Measurements from ENCODE around the gene PPP1R37. TPM values are rescaled to one million over a fixed set of nuclear protein-coding genes. Genes with fewer than 3 reads are reported as not detected.
"Not testable (repeated sequence)": the region's sequence is repeated elsewhere in the genome, so short reads cannot be mapped to it uniquely, and the experiment has no call there.

PPP1R37 gene
- total RNA-seq, 1 donor from 2014 or later = 20.3 TPM

- no peak for DNase-seq
- H3K9me3 Mint-ChIP-seq = no peaks in the 10 kb centered on the region
- peak overlapping the region; percentile 56 for H3K4me3 Mint-ChIP-seq
- intact Hi-C loops (cut with micrococcal nuclease) = no loop called here
- H3K27ac Mint-ChIP-seq = peak overlapping the region; percentile 16
- peaks cover 21% of the 10 kb centered on the region for H3K4me1 Mint-ChIP-seq
- no peaks in the 10 kb centered on the region for H3K36me3 Mint-ChIP-seq (ENCODE audit: low read depth)
- no peaks in the 10 kb centered on the region for H3K27me3 Mint-ChIP-seq
Observed at GRCh38 chr19:45104658-45105349, 11.8 kb downstream of the PPP1R37 start.

- H3K9me3 Mint-ChIP-seq; H3K27ac Mint-ChIP-seq; H3K4me3 Mint-ChIP-seq; H3K27me3 Mint-ChIP-seq; DNase-seq; intact Hi-C loops (cut with micrococcal nuclease); H3K36me3 Mint-ChIP-seq (ENCODE audit: low read depth): not testable (repeated sequence)
- peaks cover 21% of the 10 kb centered on the region for H3K4me1 Mint-ChIP-seq
Observed at GRCh38 chr19:45106363-45106762, 13.4 kb downstream of the PPP1R37 start.

GRCh38 chr19:45107621-45108150 is 14.7 kb downstream of the PPP1R37 start:
- Mint-ChIP-seq H3K9me3 (no peaks in the 10 kb centered on the region), H3K27ac (no peak overlapping the region), H3K36me3 (ENCODE audit: low read depth) (no peaks in the 10 kb centered on the region), H3K27me3 (no peaks in the 10 kb centered on the region), H3K4me1 (peaks cover 18% of the 10 kb centered on the region), H3K4me3 (no peak overlapping the region)
- no peak for DNase-seq
- intact Hi-C loops (cut with micrococcal nuclease) = no loop called here

GRCh38 chr19:45110851-45111266 is 17.9 kb downstream of the PPP1R37 start:
- intact Hi-C loops (cut with micrococcal nuclease) = no loop called here
- no peaks in the 10 kb centered on the region for H3K27me3 Mint-ChIP-seq
- H3K27ac Mint-ChIP-seq = no peak overlapping the region
- H3K4me3 Mint-ChIP-seq = no peak overlapping the region
- no peaks in the 10 kb centered on the region for H3K9me3 Mint-ChIP-seq
- DNase-seq = no peak
- H3K36me3 Mint-ChIP-seq (ENCODE audit: low read depth) = no peaks in the 10 kb centered on the region
- H3K4me1 Mint-ChIP-seq = peaks cover 2% of the 10 kb centered on the region

- Mint-ChIP-seq H3K4me3 (no peak overlapping the region), H3K4me1 (peaks cover 11% of the 10 kb centered on the region), H3K9me3 (no peaks in the 10 kb centered on the region), H3K27ac (no peak overlapping the region), H3K36me3 (ENCODE audit: low read depth) (no peaks in the 10 kb centered on the region), H3K27me3 (no peaks in the 10 kb centered on the region)
- intact Hi-C loops (cut with micrococcal nuclease) = no loop called here
- no peak for DNase-seq
Observed at GRCh38 chr19:45112111-45112827, 19.3 kb downstream of the PPP1R37 start.

- no peaks in the 10 kb centered on the region for H3K36me3 Mint-ChIP-seq (ENCODE audit: low read depth)
- H3K4me3 Mint-ChIP-seq = no peak overlapping the region
- peaks cover 23% of the 10 kb centered on the region for H3K4me1 Mint-ChIP-seq
Observed at GRCh38 chr19:45113628-45114027, 20.6 kb downstream of the PPP1R37 start.

GRCh38 chr19:45114116-45114515 is 21.1 kb downstream of the PPP1R37 start:
- no peak for DNase-seq
- H3K9me3 Mint-ChIP-seq = no peaks in the 10 kb centered on the region
- no peak overlapping the region for H3K27ac Mint-ChIP-seq
- intact Hi-C loops (cut with micrococcal nuclease) = no loop called here
- H3K4me3 Mint-ChIP-seq = no peak overlapping the region
- no peaks in the 10 kb centered on the region for H3K36me3 Mint-ChIP-seq (ENCODE audit: low read depth)
- H3K27me3 Mint-ChIP-seq = no peaks in the 10 kb centered on the region
- peaks cover 27% of the 10 kb centered on the region for H3K4me1 Mint-ChIP-seq

More at GRCh38 chr19:45113628-45114027, 20.6 kb downstream of the PPP1R37 start:
- intact Hi-C loops (cut with micrococcal nuclease) = no loop called here
- H3K9me3 Mint-ChIP-seq = no peaks in the 10 kb centered on the region
- H3K27me3 Mint-ChIP-seq = no peaks in the 10 kb centered on the region
- DNase-seq = no peak
- H3K27ac Mint-ChIP-seq = no peak overlapping the region

- H3K4me3 Mint-ChIP-seq = peak overlapping the region; percentile 51
- H3K27ac Mint-ChIP-seq = no peak overlapping the region
- H3K36me3 Mint-ChIP-seq (ENCODE audit: low read depth) = no peaks in the 10 kb centered on the region
Observed at GRCh38 chr19:45115809-45116615, 23.0 kb downstream of the PPP1R37 start.

GRCh38 chr19:45117167-45117594 is 24.2 kb downstream of the PPP1R37 start:
- no peaks in the 10 kb centered on the region for H3K27me3 Mint-ChIP-seq
- peak overlapping the region; percentile 52 for H3K27ac Mint-ChIP-seq
- peak overlapping the region; percentile 25 for H3K4me3 Mint-ChIP-seq
- peaks cover 46% of the 10 kb centered on the region for H3K4me1 Mint-ChIP-seq
- peak; percentile 82 for DNase-seq
- H3K36me3 Mint-ChIP-seq (ENCODE audit: low read depth) = no peaks in the 10 kb centered on the region
- intact Hi-C loops (cut with micrococcal nuclease) = loop anchor here (2.0 to 5.0 kb wide), 2 partner anchors 38 to 45 kb away; partner anchors contain the start of genes GEMIN7 and NKPD1
- H3K9me3 Mint-ChIP-seq = no peaks in the 10 kb centered on the region

More at GRCh38 chr19:45115809-45116615, 23.0 kb downstream of the PPP1R37 start:
- Mint-ChIP-seq H3K27me3 (no peaks in the 10 kb centered on the region), H3K9me3 (no peaks in the 10 kb centered on the region), H3K4me1 (peaks cover 34% of the 10 kb centered on the region)
- DNase-seq = no peak
- intact Hi-C loops (cut with micrococcal nuclease) = loop anchor here (2.0 to 5.0 kb wide), 2 partner anchors 37 to 46 kb away; partner anchors contain the start of genes GEMIN7 and NKPD1

- Mint-ChIP-seq H3K9me3 (no peaks in the 10 kb centered on the region), H3K4me1 (peaks cover 49% of the 10 kb centered on the region), H3K27ac (peak overlapping the region; percentile 58), H3K27me3 (no peaks in the 10 kb centered on the region), H3K4me3 (no peak overlapping the region), H3K36me3 (ENCODE audit: low read depth) (no peaks in the 10 kb centered on the region)
- intact Hi-C loops (cut with micrococcal nuclease) = loop anchor here (2.0 to 5.0 kb wide), 2 partner anchors 39 to 45 kb away; partner anchors contain the start of genes GEMIN7 and NKPD1
- DNase-seq = no peak
Observed at GRCh38 chr19:45117671-45118070, 24.7 kb downstream of the PPP1R37 start.

- Mint-ChIP-seq H3K4me3 (no peak overlapping the region), H3K9me3 (no peaks in the 10 kb centered on the region), H3K27me3 (no peaks in the 10 kb centered on the region), H3K27ac (peak overlapping the region; percentile 58), H3K4me1 (peaks cover 49% of the 10 kb centered on the region), H3K36me3 (ENCODE audit: low read depth) (no peaks in the 10 kb centered on the region)
- DNase-seq = no peak
- intact Hi-C loops (cut with micrococcal nuclease) = loop anchor here (5.0 kb wide), 1 partner anchor 44 kb away; the partner anchor contains the start of gene NKPD1
Observed at GRCh38 chr19:45118106-45118505, 25.1 kb downstream of the PPP1R37 start.

- H3K4me3 Mint-ChIP-seq = peak overlapping the region; percentile 54
- not testable (repeated sequence) for H3K36me3 Mint-ChIP-seq (ENCODE audit: low read depth); DNase-seq; H3K9me3 Mint-ChIP-seq; H3K27me3 Mint-ChIP-seq
- intact Hi-C loops (cut with micrococcal nuclease) = loop anchor here (5.0 kb wide), 1 partner anchor 44 kb away; the partner anchor contains the start of gene NKPD1
- H3K27ac Mint-ChIP-seq = peak overlapping the region; percentile 49
- peaks cover 49% of the 10 kb centered on the region for H3K4me1 Mint-ChIP-seq
Observed at GRCh38 chr19:45118591-45119355, 25.8 kb downstream of the PPP1R37 start.

GRCh38 chr19:45119582-45119981 is 26.6 kb downstream of the PPP1R37 start:
- Mint-ChIP-seq H3K9me3 (no peaks in the 10 kb centered on the region), H3K4me1 (peaks cover 49% of the 10 kb centered on the region), H3K36me3 (ENCODE audit: low read depth) (no peaks in the 10 kb centered on the region), H3K4me3 (no peak overlapping the region), H3K27ac (no peak overlapping the region), H3K27me3 (no peaks in the 10 kb centered on the region)
- intact Hi-C loops (cut with micrococcal nuclease) = loop anchor here (5.0 kb wide), 1 partner anchor 43 kb away; the partner anchor contains the start of gene NKPD1
- DNase-seq = no peak

Measured in activated CD4-positive, alpha-beta T cell treated with anti-CD3 and anti-CD28 coated beads, Interleukin-2, amount 10 ng/mL, durations not matched to agents 24 days and 14 days (primary cell).